ENCODE measurements around the gene SPRED3.
"Not testable (repeated sequence)": the region's sequence is repeated elsewhere in the genome, so short reads cannot be mapped to it uniquely, and the experiment has no call there.

Gene SPRED3

DNA sequence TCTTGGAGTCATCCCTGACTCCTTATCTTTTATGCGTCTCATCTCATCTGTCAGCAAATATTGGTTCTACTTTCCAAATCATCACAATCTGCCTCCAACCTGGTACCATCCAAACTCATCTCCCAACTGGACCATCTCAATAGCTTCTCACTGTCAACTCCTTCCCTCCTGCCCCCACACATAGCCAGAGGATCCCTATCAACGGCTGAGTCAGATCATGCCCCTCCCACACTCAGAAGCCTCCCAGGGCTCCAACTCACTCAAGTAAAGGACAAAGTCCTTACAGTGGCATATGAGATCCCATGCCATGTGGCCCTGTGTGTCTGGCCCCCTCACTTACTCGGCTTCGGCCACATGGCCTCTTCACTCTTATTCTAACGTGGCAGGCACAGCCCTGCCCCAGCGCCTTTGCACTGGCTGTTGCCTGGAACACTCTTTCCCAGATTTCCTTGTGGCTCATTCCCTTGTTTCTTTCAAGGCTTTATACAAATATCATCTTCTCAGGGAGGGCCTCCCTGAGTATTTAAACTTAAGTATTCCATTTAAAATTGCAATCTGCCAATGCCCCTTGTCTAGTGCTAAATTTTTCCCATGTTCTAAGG lies 4.3 kb downstream of the SPRED3 start:
- no peak for DNase-seq

DNA sequence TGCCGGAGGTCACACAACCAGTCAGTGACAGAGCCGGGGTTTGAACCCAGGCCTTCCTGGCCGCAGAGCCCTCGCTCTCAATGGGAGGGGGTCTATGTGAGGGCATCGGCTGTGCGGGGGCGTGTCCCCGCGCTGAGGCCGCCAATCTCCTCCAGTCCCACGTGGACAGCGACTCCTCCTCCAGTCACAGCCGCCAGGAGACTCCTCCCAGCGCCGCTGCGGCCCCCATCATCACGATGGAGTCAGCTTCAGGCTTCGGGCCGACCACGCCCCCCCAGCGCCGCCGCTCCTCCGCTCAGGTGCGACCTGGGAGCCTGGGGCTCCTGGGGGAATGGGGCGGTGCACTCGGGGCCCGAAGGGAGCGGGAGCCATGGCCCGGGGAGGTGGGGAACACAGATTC lies 6.0 kb downstream of the SPRED3 start:
- peak; percentile 77 for DNase-seq

DNA sequence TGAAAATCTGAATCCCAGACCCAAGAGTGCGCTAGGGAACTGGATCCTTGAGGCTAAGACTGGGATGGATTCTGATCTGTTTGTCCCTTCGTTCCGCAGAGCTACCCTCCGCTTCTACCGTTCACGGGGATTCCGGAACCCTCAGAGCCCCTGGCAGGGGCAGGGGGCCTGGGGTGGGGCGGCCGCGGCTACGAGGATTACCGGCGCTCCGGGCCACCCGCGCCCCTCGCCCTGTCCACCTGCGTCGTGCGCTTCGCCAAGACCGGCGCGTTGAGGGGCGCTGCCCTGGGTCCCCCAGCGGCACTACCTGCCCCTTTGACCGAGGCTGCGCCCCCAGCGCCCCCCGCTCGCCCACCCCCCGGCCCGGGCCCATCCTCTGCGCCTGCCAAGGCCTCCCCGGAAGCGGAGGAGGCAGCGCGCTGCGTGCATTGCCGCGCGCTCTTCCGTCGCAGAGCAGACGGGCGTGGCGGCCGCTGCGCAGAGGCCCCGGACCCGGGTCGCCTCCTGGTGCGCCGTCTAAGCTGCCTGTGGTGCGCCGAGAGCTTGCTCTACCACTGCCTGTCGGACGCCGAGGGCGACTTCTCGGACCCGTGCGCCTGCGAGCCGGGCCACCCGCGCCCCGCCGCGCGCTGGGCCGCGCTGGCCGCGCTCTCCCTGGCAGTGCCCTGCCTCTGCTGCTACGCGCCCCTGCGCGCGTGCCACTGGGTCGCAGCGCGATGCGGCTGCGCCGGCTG lies 7.1 kb downstream of the SPRED3 start:
- DNase-seq: peak; percentile 66

DNA sequence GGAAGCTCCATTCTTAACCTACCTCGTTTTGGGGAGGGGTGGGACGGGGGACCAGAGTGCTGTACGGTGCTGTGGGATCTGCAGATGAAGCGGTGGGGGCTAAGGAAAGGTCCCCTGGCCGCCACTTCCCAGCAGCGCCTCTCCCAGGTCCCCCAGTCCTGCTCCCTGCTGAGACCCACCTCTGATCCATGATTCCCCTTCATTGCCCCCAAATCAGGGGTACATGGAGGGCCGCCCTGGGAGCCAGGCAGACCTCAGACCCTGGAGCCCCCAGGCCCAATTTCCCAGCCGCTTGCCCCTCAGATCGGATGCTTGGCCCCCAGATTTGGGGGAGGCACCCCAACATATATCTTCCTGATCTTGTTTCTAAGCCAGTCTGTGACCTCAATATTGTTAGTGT lies 10.6 kb downstream of the SPRED3 start:
- DNase-seq: no peak

DNA sequence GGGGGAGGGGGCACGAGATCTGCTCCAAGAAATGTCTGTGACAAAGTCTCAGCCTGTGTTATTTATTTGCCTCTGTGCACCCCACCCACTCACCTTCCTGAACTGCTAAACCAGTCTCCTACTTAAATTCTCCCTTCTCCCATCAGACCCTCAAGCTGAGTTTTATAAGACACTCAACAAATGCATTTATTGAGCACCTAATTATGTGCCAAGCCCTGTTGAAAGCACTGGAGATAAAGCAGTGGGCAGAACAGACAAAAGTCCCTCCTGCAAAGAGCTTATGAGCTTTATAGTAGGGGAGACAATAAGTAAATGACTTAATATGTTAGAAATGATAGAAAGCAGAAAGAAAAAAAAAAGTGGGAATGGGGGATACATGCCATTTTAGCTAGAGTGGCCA lies 11.0 kb downstream of the SPRED3 start:
- no peak for DNase-seq

DNA sequence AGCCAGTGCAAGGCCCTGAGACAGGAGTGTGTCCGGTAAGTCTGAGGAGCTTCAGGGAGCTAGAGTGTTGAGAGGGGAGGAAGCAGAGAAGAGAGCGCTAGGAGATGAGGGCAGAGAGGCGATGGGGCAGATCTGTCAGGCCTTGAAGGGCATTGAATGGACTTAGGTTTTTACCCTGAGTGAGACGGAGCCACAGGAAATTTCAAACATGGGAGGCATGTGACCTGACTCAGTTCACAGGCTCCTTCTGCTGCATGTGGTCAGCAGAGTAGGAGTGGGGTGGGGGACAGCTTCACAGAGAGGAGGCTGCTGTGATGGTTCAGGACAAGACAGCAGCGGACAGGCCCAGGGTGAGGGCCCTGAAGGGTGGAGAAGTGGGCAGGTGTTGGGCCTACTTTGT lies 11.9 kb downstream of the SPRED3 start:
- no peak for DNase-seq

DNA sequence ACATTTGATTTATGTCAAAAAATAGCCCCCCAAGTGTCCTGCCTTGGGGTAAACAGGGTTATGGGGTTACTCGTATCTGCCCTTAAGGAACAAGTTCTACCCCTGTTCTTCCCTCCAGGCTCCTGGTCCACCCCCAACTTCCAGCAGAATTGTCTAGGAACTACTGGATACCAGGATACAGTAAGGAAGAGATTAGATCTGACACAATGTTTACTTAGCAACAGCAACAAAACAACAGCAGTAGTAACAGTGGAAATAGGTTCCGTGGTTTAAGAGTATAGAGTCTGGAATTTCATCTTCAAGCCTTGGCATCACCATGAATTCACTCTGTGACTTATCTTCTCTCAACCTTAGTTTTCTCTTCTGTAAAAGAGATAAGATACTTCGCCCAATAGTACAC lies 12.7 kb downstream of the SPRED3 start:
- no peak for DNase-seq

DNA sequence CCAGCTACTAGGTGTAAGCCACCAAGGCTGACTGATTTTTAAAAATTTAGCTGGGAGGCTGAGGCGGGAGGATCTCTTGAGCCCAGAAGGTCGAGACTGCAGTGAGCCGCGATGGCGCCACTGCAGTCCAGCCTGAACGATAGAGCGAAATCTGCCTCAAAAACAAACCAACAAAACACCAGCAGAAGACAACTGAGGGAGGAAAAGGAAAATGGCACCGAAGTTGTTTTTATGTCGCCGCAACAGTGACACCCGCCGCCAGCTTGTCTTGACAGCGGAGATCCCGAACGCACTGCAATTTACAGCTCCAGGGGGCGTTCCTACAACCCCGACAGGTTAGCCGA lies 14.1 kb downstream of the SPRED3 start:
- no peak for DNase-seq

DNA sequence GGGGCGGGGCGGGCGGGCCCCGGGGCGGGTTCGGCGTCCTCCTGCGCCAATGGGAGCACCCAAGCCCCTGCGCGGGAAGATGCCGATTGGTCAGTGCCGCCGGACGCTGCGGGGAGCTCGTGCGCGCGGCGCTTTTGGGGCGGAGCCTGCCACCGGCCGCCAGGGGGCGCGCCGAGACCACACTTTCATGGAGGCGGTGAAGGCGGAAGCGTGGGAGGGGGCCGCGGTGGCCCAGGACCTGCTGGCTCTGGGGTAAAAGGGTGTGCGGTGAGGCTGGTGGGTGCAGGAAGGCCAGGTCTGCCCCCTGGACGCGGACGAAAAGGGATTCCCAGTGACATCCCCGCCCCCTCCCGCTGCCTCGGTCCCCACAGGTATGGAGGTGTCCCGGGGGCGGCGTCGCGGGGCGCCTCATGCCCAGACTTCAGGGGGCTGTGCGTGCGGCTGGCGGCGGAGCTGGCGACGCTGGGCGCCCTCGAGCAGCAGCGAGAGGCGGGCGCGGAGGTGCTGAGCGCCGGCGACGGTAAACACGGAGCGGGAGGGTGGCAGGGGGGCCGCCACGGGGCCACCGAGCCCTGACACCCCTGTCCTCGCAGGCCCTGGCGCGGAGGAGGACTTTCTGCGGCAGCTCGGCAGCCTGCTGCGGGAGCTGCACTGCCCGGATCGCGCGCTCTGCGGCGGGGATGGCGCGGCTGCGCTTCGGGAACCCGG lies 14.6 kb downstream of the SPRED3 start, which contains the start of gene FAM98C:
Gene FAM98C, plus strand, starts transcription at position 127 of the 708 bp plus-strand sequence. Its CDS starts 61 bp downstream, at position 188.
- peak; percentile 99 for DNase-seq

DNA sequence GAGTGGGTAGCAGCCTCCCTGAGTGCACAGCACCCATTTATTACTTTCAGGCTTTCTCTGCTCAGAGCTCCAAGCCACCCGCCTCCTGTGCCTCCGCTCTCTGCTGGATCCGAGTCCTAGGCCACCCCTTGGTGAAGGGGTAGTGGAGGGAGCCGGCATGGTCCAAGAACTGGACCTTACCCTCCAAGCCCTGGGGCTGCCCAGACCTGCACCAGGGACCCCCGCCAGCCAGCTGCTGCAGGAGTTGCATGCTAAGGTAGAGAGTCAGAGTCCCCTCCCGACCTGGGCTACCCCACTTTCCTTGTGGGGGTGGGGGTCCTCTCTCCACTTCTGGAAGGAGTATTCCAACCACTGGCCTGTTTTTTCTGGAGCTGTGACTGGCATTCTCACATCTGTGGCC lies 16.4 kb downstream of the SPRED3 start:
- DNase-seq: no peak

DNA sequence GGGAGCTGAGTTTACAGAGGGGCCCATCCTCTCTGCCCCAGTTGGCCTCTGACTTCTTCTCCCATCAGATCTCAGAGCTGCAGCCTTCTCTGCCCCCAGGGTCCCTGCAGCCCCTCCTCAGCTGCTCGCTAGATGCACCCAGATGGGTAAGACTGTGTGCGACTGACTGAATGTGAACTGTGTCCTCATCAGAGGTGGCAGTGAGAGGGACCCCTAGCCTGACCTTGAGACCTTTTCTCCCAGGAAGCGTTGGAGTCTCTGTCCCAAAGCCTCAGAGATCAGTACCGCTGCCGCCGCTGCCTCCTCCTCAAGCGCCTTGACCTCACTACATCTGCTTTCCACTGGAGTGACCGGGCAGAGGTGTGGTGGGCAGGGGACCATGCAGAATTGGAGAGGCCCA lies 16.8 kb downstream of the SPRED3 start:
- DNase-seq: no peak

DNA sequence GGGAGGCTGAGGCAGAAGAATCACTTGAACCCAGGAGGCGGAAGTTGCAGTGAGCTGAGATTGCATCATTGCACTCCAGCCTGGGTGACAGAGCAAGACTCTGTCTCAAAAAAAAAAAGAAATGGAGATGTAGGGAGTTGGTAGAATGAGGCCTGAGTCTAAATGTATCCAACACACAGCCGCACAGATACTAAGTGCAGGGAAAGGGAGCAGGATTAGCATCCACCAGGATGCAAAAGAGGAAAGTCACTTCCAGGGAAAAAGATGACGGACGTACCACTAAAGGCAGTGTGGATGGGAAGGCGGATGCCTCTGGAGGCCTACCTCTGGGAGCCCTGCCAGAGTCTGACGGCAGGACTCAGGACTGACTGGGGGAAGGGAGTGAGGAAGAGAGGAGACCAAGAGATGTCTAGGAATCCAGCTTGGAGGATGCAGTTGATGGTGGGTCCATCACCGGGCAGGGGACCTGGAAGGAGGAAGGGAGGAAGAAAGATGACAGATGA lies 21.2 kb downstream of the SPRED3 start:
- DNase-seq: no peak

DNA sequence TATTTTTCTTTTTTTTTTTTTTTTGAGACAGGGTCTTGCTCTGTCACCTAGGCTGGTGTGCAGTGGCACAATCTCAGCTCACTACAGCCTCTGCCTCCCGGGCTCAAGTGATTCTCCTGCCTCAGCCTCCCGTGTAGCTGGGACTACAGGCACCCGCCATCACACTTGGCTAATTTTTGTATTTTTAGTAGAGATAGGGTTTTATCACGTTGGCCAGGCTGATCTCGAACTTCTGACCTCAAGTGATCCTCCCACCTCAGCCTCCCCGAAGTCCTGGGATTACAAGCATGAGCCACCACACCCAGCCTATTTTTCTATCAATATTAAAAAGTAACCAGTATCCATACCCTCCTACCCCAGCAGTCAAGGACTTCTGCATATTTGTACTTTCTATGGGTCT lies 21.9 kb downstream of the SPRED3 start:
- not testable (repeated sequence) for DNase-seq

DNA sequence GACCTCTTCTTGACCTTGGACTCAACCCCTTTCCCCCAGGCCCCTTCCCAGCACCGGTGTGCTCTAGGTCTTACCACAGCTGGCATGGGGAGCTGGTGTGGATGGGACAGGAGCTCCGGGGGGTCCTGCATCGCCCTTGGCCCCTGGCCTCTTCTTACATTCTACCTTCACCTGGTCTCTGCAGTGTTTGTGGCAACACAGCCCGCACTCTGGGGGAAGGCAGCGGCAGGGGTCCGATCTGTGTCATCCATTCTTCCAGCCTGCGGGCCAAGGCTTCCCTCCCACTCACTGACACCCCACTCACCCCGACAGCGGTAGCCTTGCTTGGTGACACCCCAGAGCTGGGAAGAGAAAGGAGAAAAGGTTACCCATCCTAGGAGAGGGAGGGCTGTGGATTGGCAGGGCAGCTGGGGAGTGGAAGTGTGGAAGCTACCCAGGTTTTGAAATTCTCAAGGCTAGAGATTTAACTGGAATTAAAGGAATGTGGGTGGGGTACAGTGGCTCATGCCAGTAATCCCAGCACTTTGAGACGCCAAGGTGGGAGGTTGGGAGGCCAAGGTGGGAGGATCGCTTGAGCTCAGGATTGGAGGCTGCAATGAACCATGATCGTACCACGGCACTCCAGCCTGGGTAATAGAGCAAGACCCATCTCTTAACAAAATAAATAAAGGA lies 22.7 kb downstream of the SPRED3 start:
- no peak for DNase-seq

DNA sequence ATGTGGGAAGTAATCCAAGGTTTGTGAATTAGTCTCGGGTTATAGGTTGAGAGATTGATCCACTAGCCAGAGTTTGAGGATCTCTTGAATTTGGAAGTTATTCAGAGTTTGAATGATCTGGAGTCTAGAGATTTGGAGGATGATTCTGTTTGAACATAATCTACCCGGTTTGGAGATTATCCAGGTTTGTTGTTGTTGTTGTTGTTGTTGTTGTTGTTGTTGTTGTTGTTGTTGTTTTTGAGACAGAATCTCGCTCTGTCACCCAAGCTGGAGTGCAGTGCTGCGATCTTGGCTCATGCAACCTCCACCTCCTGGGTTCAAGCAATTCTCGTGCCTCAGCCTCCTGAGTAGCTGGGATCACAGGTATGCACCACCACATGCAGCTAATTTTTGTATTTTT lies 23.4 kb downstream of the SPRED3 start:
- DNase-seq: not testable (repeated sequence)

DNA sequence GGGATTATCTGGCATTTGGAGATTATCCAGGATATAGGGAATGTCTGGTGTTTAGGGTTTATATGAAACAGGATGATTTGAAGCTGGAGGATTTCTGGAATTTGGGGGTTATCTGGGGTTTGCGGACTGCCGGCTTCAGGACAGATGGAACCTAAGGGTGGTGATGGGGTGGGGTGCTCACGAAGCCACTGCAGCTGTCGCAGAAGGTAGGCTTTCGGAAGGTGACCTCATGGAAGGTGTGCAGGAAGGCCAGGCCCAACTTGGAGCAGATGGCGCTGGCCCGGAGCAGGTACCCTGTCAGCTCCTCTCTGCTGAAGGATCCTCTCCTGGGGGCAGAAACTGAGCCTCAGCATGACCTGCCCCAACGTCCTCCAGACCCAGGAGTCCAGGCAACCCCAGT lies 24.0 kb downstream of the SPRED3 start:
- DNase-seq: no peak

DNA sequence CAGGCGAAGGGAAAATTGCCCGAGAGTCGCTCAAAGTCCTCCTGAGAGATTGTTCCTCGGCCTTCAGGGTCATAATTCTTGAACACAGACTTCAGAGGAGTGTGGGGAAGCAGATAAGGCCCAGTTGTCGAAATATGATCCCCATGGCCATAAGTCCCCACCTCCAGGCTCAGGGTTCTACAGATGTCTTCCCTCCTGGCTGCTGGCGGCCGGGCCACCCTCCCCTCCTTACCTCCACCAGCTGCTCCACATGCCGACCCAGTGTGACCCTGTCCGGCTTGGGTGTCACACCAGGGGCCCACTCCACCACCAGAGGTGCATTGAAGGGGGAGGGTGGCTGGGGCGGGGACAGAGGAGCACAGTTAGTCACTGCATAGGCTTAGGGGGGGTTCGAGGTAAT lies 24.5 kb downstream of the SPRED3 start:
- DNase-seq: no peak

DNA sequence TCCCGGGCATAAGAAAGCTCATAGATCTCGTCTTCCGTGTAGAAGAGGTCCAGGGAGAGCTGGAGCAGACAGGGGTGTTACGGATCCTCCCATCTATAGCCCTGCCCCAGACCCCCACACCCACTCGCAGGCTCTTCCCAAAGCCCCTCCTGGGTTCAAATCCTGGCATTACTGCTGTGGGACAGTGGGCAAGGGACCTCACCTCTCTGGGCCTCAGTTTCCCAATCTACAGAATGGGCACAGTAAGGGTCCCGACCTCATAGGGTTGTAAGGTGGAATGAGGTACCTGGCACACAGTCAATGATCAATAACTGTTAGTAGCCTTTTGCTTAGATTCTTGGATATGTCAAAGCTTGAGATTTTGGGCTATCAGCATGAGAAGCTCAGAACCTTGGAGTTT lies 24.9 kb downstream of the SPRED3 start:
- no peak for DNase-seq

DNA sequence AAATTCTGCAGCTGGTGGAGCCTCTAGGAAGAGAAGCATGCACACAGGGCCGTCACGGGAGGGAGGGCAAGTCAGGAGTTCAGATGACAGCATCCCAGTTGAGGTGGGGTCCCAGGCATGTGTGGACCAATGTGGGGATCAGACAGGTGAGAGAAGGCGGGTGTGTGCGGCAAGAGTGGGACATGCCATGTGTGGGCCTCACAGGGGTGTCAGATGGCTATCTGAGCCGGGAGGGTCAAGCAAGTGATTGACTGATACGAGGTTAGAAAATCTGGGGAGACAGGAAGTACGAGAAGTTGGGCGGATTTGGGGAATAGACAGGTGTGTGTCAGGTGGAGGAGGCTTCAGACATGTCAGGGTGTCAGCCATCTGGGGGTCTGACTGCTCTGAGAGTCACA lies 28.6 kb downstream of the SPRED3 start:
- no peak for DNase-seq

DNA sequence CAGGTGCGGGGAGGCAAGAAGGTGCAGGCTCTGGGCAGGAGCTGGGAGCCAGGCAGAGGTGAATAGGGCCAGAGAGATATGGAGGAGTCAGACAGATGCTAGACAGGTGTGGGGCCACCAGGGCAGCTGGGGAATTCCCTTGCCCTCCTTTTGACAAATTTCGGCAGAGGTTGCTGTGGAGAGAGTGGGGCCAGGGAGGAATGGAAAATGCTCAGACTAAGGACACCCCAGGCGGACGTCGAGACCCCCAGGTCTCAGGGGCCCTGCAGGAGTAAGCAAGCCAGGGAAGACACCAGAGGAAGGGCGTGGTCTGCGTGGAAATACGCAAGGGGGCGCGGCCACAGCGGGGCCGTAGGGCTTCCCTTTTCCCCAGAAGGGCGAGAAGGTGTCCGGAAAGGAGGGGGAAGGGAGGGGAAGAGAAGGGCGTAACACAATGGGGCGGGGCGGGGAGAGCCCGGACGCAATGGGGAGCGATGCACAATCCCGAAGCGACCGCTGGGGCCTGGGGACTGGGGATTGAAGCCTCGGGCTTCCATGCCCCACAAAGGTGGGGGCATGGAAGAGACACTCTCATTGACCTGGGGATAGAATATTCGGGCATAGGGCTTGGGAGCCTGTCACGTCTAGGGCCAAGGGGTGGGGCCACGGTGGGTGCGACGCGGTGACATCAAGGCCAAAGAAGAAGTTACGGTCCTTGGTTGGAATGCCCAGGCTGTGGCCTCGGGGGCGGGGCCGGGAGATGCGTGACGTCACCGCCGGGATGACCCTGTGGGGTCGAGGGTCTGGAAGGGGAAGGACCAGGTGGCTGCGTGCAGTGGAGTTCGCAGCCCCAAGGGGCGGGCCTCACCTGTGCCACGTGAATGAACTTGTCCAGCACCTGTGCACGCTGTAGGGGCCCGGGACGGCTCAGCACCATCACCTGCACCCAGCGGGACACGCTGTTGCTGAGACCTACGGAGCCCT lies 29.3 kb downstream of the SPRED3 start:
- peak; percentile 74 for DNase-seq

DNA sequence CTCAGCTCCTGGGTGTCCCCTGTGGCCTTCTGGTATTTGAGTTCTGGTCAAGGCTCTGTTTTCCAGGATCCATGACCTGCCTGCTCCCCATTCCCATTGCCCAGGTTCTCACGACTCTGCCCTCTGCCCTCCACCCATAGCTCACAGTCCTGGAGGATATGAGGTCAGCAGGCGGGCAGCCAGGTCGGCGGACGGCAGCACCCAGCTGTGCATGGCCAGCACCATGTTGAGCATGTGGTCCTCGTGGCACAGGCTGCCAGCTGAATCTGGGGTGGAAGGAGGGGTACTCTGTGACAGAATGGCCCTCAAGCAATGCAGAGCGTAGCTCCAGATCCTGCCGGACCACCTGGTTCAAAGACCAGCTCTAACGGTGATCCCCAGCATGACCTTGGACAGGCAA lies 32.4 kb downstream of the SPRED3 start:
- DNase-seq: no peak

DNA sequence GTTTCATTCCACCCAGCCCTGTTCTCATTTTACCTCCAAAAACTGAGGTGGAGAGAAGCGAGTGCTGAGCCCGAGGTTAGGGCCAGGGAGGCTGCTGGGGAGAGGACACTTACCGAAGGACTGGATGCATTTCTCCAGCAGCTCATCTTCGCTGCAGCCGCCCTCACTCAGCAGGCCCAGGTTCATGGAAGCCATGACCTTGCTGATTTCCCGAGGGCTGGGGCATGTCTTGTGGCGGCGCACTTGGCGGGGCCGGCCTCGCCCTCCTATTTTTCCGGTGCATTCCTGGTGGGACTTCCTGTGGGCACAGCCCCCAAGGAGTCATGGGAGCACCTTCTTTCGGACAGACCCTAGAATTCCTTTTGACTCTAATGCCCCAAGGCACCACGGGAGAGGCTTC lies 33.4 kb downstream of the SPRED3 start:
- DNase-seq: no peak
